Stimulated activated naive B cell treated with anti-CD40 and anti-IgM and Interleukin-4, amounts not matched to agents 10 μg/mL and 1 μg/mL and 100 μg/mL, for 72 hours (primary cell): Measurements from ENCODE around the gene MATR3.

Experiments
- ATAC-seq, 2 donors: fragments of 150-1000 bp; cut with Tn5 transposase; replicated peaks; 2 replicates each; pipeline ENCODE4 v1.10.0; 2021; ENCODE audit warnings: moderate library complexity in 1 of 2
- DNase-seq: peaks from one replicate; pipeline ENCODE4 v3.0.0; 2021
- H3K27ac Mint-ChIP-seq: one replicate; pipeline ENCODE4 v1.8.0; 2022; ENCODE audit warnings: mild to moderate bottlenecking, mixed read lengths
- H3K27me3 Mint-ChIP-seq, 2 donors: one replicate each; pipeline ENCODE4 v1.8.0; 2022; ENCODE audit warnings: mixed read lengths in 2 of 2
- H3K36me3 Mint-ChIP-seq, 2 donors: one replicate each; pipeline ENCODE4 v1.8.0; 2022; ENCODE audit warnings: mixed read lengths in 2 of 2, mild to moderate bottlenecking in 1 of 2
- H3K4me1 Mint-ChIP-seq, 2 donors: one replicate each; pipeline ENCODE4 v1.8.0; 2022; ENCODE audit warnings: mixed read lengths in 2 of 2, mild to moderate bottlenecking in 1 of 2
- H3K4me3 Mint-ChIP-seq, 2 donors: one replicate each; pipeline ENCODE4 v1.8.0; 2022; ENCODE audit warnings: mild to moderate bottlenecking in 2 of 2, mixed read lengths in 2 of 2, moderate library complexity in 1 of 2
- H3K9me3 Mint-ChIP-seq, 2 donors: one replicate each; pipeline ENCODE4 v1.8.0; 2022; ENCODE audit warnings: mixed read lengths in 2 of 2, mild to moderate bottlenecking in 1 of 2

MATR3 gene

DNA sequence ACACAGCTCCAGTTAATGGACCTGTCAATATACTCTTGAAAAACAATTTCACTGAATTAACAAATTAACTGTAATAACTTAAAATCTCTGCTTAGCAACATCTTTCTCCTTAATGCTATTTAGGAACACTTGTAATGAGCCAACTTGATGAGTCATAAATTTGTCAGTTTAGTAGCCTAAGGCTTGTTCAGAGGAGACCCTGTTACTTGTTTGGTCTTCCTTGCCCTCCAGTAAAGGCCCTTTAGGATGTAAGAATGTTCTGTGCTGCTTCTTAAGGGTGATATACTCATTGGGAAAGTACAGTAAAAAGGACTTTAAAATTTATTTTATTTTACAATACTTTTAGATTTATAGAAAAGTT is 11.4 kb upstream of the MATR3 start:
- no peak for ATAC-seq
- no peak for DNase-seq
- Mint-ChIP-seq H3K36me3 (peaks cover 30 to 44% of the 10 kb centered on the region in 2 donors), H3K4me1 (peaks cover 14 to 33% of the 10 kb centered on the region in 2 donors), H3K27ac (no peak overlapping the region), H3K4me3 (no peak overlapping the region), H3K9me3 (no peaks in the 10 kb centered on the region), H3K27me3 (no peaks in the 10 kb centered on the region)

DNA sequence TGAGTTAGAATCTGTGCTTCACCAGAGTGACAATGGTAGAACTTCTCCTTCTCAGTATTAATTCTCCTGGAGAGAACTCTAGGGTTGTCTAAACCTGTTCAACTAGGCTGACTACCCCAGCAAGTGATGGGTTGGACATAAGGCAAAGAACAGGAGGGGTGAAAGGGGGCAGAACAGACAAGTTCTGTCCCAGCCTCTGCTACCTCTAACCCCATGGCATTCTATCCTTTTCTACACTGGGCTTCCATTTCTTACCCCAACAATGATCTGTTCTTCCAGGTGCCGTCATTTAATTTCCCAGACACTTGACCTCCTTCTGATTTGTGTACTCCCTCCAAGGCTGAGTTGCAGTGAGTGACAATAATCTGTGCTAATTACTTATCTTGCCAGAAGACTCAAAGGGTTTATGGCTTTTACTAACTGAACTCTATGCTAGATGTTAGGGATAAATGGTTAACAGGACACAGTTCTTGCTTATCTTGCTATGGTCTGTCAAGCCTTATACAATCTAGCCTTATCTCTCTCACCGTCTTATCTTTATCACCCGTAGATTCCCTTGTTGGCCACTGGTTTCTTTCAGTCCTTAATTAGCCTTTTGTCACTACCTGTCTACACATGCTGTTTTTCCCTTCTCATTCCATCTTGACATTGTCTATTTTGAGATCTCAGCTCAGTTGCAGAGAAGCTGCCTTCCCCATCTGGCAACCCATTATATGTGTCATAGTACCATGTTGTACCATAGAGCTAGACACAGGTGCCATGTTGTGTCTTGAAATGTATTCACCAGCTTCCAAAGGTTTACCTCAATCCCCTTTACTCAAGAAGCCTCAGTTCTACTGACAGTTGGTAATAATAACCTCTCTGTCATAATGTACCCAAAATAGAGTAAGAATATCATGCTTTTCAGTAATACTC is 10.0 kb upstream of the MATR3 start:
- ATAC-seq = no peak
- H3K4me1 Mint-ChIP-seq = peaks cover 12 to 22% of the 10 kb centered on the region in 2 donors
- H3K27me3 Mint-ChIP-seq = no peaks in the 10 kb centered on the region
- H3K9me3 Mint-ChIP-seq = peaks cover 1 to 4% of the 10 kb centered on the region in 2 donors
- peaks cover 37 to 52% of the 10 kb centered on the region in 2 donors for H3K36me3 Mint-ChIP-seq
- no peak for DNase-seq
- no peak overlapping the region for H3K4me3 Mint-ChIP-seq
- H3K27ac Mint-ChIP-seq = no peak overlapping the region

GRCh38 chr5:139284295-139284694 is 9.2 kb upstream of the MATR3 start:
- ATAC-seq (no peak), DNase-seq (no peak)
- Mint-ChIP-seq H3K27me3 (no peaks in the 10 kb centered on the region), H3K9me3 (peaks cover 1 to 4% of the 10 kb centered on the region in 2 donors), H3K36me3 (peaks cover 37 to 48% of the 10 kb centered on the region in 2 donors), H3K4me3 (no peak overlapping the region), H3K27ac (no peak overlapping the region), H3K4me1 (peaks cover 11 to 19% of the 10 kb centered on the region in 2 donors)

GRCh38 chr5:139285651-139286392 is 7.7 kb upstream of the MATR3 start:
- H3K4me3 Mint-ChIP-seq = no peak overlapping the region
- no peak for DNase-seq
- peak overlapping the region; percentile 59 for H3K27ac Mint-ChIP-seq
- ATAC-seq = no peak
- peaks cover 44 to 53% of the 10 kb centered on the region in 2 donors for H3K36me3 Mint-ChIP-seq
- H3K4me1 Mint-ChIP-seq = peaks cover 7 to 8% of the 10 kb centered on the region in 2 donors
- no peaks in the 10 kb centered on the region for H3K27me3 Mint-ChIP-seq
- H3K9me3 Mint-ChIP-seq = peaks cover 3 to 4% of the 10 kb centered on the region in 2 donors

- H3K36me3 Mint-ChIP-seq = peaks cover 39 to 54% of the 10 kb centered on the region in 2 donors
- peak overlapping the region; percentile 33 for H3K27ac Mint-ChIP-seq
- DNase-seq (no peak), ATAC-seq (peak in 1 of 2 donors; percentile 33)
- H3K4me3 Mint-ChIP-seq = no peak overlapping the region
- peaks cover 3 to 4% of the 10 kb centered on the region in 2 donors for H3K9me3 Mint-ChIP-seq
- H3K27me3 Mint-ChIP-seq = no peaks in the 10 kb centered on the region
- peaks cover 6 to 11% of the 10 kb centered on the region in 2 donors for H3K4me1 Mint-ChIP-seq
These were observed 5.5 kb upstream of the MATR3 start for GRCh38 chr5:139287890-139288635.

DNA sequence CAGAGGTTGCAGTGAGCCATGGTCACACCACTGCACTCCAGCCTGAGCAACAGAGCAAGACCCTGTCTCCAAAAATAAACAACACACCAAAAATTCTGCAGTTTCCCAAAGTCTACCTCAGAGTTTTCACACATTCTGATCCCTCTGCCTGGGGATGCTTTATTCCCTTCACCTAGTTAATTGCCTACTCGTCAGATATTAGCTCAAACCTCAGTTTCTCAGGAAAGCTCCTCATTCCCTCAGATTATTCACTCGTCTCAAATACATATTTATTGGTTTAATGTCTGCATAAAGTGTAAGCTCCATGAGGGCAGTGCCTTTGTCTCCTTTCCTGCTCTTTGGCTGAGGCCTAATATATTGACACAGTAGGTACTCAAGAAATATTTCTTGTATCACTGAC is 2.5 kb upstream of the MATR3 start:
- peaks cover 3 to 4% of the 10 kb centered on the region in 2 donors for H3K9me3 Mint-ChIP-seq
- ATAC-seq = no peak
- no peaks in the 10 kb centered on the region for H3K27me3 Mint-ChIP-seq
- peaks cover 32 to 54% of the 10 kb centered on the region in 2 donors for H3K36me3 Mint-ChIP-seq
- no peak overlapping the region for H3K4me3 Mint-ChIP-seq
- H3K27ac Mint-ChIP-seq = no peak overlapping the region
- DNase-seq = no peak
- peaks cover 5 to 22% of the 10 kb centered on the region in 2 donors for H3K4me1 Mint-ChIP-seq

DNA sequence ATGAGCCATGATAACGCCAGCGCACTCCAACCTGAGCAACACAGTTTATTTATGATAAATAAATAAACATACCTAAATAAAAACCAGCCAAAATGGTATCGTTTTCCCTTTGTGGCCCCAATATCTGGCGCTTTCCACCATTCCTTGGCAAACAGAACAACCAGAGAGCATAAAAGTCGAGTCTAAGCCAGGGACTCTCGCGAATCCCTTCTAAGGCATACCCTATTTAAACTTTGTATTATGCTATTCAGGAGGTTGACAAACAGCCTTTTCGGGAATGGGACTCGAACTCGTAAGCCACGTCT is 386 bp upstream of the MATR3 start:
- DNase-seq (no peak), ATAC-seq (peak in 1 of 2 donors; percentile 6)
- H3K36me3 Mint-ChIP-seq = peaks cover 24 to 46% of the 10 kb centered on the region in 2 donors
- H3K4me3 Mint-ChIP-seq = peak overlapping the region; percentile 90 to 97
- H3K4me1 Mint-ChIP-seq = peaks cover 14 to 40% of the 10 kb centered on the region in 2 donors
- no peaks in the 10 kb centered on the region for H3K27me3 Mint-ChIP-seq
- H3K9me3 Mint-ChIP-seq = peaks cover 0 to 1% of the 10 kb centered on the region in 2 donors
- peak overlapping the region; percentile 100 for H3K27ac Mint-ChIP-seq

DNA sequence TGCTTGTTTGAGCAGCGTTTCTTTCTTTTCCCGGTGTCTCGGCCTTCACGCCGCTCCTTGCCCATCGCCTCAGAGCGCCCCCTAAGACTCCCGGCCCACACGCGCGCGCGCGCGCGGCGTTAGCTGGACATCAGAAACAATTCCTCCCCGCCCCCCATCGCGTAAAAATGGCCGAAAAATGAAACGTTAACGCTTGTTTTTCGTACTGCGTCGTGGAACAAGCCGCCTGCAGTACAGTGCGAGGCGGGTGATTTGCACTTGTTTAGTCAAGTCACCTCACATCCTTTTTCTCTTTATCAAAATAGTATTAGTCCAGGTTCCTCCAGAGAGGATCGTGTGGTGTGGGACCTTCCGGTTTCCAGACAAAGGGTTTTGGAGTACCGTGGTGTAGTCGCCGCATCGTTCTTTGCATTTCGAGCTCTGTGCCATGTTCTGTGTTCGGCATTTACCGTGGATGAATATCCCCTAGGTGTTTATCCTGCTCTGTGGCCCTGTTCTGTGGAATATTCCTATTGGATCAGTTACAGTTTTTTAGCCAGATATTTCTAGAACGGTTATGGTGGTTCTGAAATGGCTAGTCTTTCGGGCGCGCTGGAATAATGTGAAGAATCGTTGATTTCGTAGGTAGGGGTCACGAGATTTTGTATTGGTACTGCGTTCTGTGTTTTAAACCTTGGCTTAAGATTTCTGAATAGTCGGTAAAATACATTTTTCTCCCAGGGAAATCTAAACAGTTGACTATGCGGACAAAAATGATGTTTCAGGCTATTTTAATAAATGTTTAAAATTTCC is 1.0 kb downstream of the MATR3 start:
- peak overlapping the region; percentile 100 for H3K27ac Mint-ChIP-seq
- peaks cover 28 to 54% of the 10 kb centered on the region in 2 donors for H3K4me1 Mint-ChIP-seq
- peak; percentile 38 to 41 for ATAC-seq
- H3K27me3 Mint-ChIP-seq = no peaks in the 10 kb centered on the region
- peak overlapping the region; percentile 90 to 97 for H3K4me3 Mint-ChIP-seq
- H3K36me3 Mint-ChIP-seq = peaks cover 25 to 52% of the 10 kb centered on the region in 2 donors
- peaks cover 0 to 1% of the 10 kb centered on the region in 2 donors for H3K9me3 Mint-ChIP-seq
- DNase-seq = peak; percentile 38

- Mint-ChIP-seq H3K4me3 (peak overlapping the region; percentile 90 to 97), H3K36me3 (peaks cover 19 to 47% of the 10 kb centered on the region in 2 donors), H3K27me3 (no peaks in the 10 kb centered on the region), H3K27ac (peak overlapping the region; percentile 100), H3K9me3 (no peaks in the 10 kb centered on the region), H3K4me1 (peaks cover 32 to 57% of the 10 kb centered on the region in 2 donors)
- ATAC-seq = no peak
- DNase-seq = no peak
These were observed 2.0 kb downstream of the MATR3 start for GRCh38 chr5:139295346-139296057.

- DNase-seq (no peak), ATAC-seq (no peak)
- Mint-ChIP-seq H3K9me3 (no peaks in the 10 kb centered on the region), H3K4me1 (peaks cover 32 to 63% of the 10 kb centered on the region in 2 donors), H3K27me3 (no peaks in the 10 kb centered on the region), H3K36me3 (peaks cover 17 to 40% of the 10 kb centered on the region in 2 donors), H3K27ac (no peak overlapping the region), H3K4me3 (no peak overlapping the region)
These were observed 2.7 kb downstream of the MATR3 start for GRCh38 chr5:139296198-139296597.

GRCh38 chr5:139296862-139297326 is 3.4 kb downstream of the MATR3 start:
- H3K9me3 Mint-ChIP-seq = no peaks in the 10 kb centered on the region
- DNase-seq = no peak
- H3K36me3 Mint-ChIP-seq = peaks cover 22 to 44% of the 10 kb centered on the region in 2 donors
- ATAC-seq = no peak
- peak overlapping the region; percentile 39 to 57 for H3K4me3 Mint-ChIP-seq
- no peaks in the 10 kb centered on the region for H3K27me3 Mint-ChIP-seq
- H3K27ac Mint-ChIP-seq = peak overlapping the region; percentile 79
- H3K4me1 Mint-ChIP-seq = peaks cover 37 to 70% of the 10 kb centered on the region in 2 donors

GRCh38 chr5:139297439-139298133 is 4.0 kb downstream of the MATR3 start:
- ATAC-seq = no peak
- peak overlapping the region in 1 of 2 donors; percentile 1 for H3K4me3 Mint-ChIP-seq
- H3K9me3 Mint-ChIP-seq = no peaks in the 10 kb centered on the region
- DNase-seq = no peak
- H3K27ac Mint-ChIP-seq = no peak overlapping the region
- no peaks in the 10 kb centered on the region for H3K27me3 Mint-ChIP-seq
- H3K36me3 Mint-ChIP-seq = peaks cover 24 to 44% of the 10 kb centered on the region in 2 donors
- peaks cover 39 to 73% of the 10 kb centered on the region in 2 donors for H3K4me1 Mint-ChIP-seq
